ENCODE measurements around the gene DPH2.

The DPH2 gene, protein sequence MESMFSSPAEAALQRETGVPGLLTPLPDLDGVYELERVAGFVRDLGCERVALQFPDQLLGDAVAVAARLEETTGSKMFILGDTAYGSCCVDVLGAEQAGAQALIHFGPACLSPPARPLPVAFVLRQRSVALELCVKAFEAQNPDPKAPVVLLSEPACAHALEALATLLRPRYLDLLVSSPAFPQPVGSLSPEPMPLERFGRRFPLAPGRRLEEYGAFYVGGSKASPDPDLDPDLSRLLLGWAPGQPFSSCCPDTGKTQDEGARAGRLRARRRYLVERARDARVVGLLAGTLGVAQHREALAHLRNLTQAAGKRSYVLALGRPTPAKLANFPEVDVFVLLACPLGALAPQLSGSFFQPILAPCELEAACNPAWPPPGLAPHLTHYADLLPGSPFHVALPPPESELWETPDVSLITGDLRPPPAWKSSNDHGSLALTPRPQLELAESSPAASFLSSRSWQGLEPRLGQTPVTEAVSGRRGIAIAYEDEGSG

DNA sequence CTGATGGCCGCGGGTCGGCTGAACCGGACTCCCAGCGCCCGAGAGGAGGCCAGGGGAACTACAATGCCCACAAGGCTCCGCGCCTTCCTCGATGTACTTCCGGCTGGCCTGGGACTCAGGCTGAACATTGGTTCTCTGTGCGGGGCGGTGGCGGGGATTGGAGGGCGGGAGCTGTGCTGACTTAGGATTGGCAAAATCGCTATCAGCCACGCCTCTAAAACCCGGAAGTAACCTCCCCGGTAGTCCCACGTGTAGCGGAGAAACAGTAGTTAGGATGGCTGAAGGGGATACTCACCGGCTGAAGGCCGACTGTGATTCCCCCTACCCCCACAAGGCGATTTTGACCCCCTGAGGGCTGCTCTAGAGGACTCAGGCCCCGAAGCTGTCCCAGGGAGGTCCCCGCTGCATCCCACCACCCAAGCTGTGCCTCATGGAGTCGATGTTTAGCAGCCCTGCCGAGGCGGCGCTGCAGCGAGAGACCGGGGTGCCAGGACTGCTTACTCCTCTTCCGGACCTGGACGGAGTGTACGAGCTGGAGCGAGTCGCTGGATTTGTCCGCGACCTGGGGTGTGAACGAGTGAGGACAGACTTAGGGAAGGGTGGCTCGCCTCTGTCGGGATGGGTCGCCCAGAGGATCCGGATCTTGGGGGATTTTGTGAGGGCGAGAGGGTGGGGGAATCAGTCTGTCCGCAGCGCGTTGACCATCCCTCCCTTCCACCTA lies at the start of gene DPH2:
Gene DPH2, plus strand, starts transcription at position 265 of the 721 bp plus-strand sequence. Its CDS starts 166 bp downstream, at position 431.
- peaks cover 25% of the 10 kb centered on the region for H3K4me1 ChIP-seq (ENCODE audit: control insufficient read depth, low read length)
- H3K9me3 ChIP-seq (ENCODE audit: control insufficient read depth, insufficient read depth, low read length), result no peaks in the 10 kb centered on the region
- H3K4me3 ChIP-seq (ENCODE audit: low read length), result peak within 1 kb of the TSS; percentile 95
- peak within 1 kb of the TSS; percentile 89 for H3K4me2 ChIP-seq (ENCODE audit: low read length)
- H3K27ac ChIP-seq (ENCODE audit: low read depth, low read length), result no peak within 1 kb of the TSS
- H3F3A ChIP-seq (ENCODE audit: control insufficient read depth, insufficient read depth), result peaks cover 12% of the 10 kb centered on the region; the same call in 1 of the 2 replicates
- no peaks in the 10 kb centered on the region for H3K9me2 ChIP-seq (replicated peaks; ENCODE audit: control insufficient read depth, low read length)
- no peaks in the 10 kb centered on the region for H3K27me3 ChIP-seq (ENCODE audit: control insufficient read depth, low read length)
- TF ChIP-seq, protein P1, sequence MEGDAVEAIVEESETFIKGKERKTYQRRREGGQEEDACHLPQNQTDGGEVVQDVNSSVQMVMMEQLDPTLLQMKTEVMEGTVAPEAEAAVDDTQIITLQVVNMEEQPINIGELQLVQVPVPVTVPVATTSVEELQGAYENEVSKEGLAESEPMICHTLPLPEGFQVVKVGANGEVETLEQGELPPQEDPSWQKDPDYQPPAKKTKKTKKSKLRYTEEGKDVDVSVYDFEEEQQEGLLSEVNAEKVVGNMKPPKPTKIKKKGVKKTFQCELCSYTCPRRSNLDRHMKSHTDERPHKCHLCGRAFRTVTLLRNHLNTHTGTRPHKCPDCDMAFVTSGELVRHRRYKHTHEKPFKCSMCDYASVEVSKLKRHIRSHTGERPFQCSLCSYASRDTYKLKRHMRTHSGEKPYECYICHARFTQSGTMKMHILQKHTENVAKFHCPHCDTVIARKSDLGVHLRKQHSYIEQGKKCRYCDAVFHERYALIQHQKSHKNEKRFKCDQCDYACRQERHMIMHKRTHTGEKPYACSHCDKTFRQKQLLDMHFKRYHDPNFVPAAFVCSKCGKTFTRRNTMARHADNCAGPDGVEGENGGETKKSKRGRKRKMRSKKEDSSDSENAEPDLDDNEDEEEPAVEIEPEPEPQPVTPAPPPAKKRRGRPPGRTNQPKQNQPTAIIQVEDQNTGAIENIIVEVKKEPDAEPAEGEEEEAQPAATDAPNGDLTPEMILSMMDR (IDR thresholded peaks at IDR 0.05; ENCODE audit: low read depth, low read length, poor library complexity, severe bottlenecking), result peak; percentile 42
- no peak for TF ChIP-seq EZH2phosphoT487 (IDR thresholded peaks at IDR 0.05; ENCODE audit: borderline replicate concordance, low read length)
- no peaks in the 10 kb centered on the region for H4K20me1 ChIP-seq (ENCODE audit: control insufficient read depth, insufficient read depth, low read depth, low read length)
- H3K36me3 ChIP-seq (ENCODE audit: control insufficient read depth, low read length), result peaks cover 36% of the 10 kb centered on the region
- peaks cover 23% of the 10 kb centered on the region for H3K79me2 ChIP-seq (ENCODE audit: control insufficient read depth, low read length)

DNA sequence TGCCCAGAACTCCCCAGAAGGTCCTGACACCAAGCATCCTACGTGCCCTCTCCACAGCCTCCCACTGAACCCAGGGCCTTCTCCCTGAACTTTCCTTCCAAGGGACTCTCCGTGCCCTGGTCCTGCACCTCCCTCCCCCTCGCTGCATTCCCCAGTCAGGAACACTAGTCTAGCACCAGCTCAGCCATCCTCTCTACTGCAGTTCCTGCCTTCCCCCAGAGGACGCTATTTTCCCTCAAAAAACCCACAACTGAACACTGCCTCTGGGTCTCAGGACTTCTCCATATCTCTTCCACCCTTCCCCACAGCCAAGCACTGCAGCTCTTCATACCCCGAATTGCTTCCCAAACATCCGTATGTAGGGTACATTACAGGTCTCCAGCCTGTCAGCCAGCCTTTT lies 48.8 kb upstream of the DPH2 start:
- H3K4me2 ChIP-seq (ENCODE audit: low read length), result no peak overlapping the region
- TF ChIP-seq EZH2phosphoT487 (IDR thresholded peaks at IDR 0.05; ENCODE audit: borderline replicate concordance, low read length), result no peak
- TF ChIP-seq, protein P1 (IDR thresholded peaks at IDR 0.05; ENCODE audit: low read depth, low read length, poor library complexity, severe bottlenecking), result no peak
- no peaks in the 10 kb centered on the region for H3F3A ChIP-seq (ENCODE audit: control insufficient read depth, insufficient read depth)
- H3K9me2 ChIP-seq (replicated peaks; ENCODE audit: control insufficient read depth, low read length), result no peaks in the 10 kb centered on the region
- H3K36me3 ChIP-seq (ENCODE audit: control insufficient read depth, low read length), result no peaks in the 10 kb centered on the region
- H3K9me3 ChIP-seq (ENCODE audit: control insufficient read depth, insufficient read depth, low read length), result no peaks in the 10 kb centered on the region
- no peak overlapping the region for H3K4me3 ChIP-seq (ENCODE audit: low read length)
- no peaks in the 10 kb centered on the region for H3K27me3 ChIP-seq (ENCODE audit: control insufficient read depth, low read length)
- H3K79me2 ChIP-seq (ENCODE audit: control insufficient read depth, low read length), result no peaks in the 10 kb centered on the region
- H3K4me1 ChIP-seq (ENCODE audit: control insufficient read depth, low read length), result no peaks in the 10 kb centered on the region
- H3K27ac ChIP-seq (ENCODE audit: low read depth, low read length), result no peak overlapping the region
- no peaks in the 10 kb centered on the region for H4K20me1 ChIP-seq (ENCODE audit: control insufficient read depth, insufficient read depth, low read depth, low read length)

DNA sequence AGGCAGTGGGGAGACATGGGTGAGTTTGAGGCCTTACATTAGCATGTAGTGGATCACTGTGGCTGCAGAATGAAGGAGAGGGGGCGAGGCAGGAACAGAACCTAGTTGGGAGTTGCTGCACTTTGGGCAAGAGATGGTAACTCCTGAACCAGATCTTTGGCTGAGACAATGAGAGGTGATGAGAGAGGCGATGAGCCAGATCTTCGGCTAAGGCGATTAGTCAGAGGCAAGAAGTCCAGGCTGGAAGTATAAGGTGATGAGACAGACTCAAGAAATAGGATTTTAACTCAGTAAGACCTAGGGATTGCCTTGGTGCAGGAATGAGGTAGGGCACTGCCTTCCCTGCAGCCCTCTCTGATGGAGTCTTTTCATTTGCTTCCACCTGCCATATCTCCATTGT lies 45.3 kb upstream of the DPH2 start:
- no peak overlapping the region for H3K4me3 ChIP-seq (ENCODE audit: low read length)
- no peaks in the 10 kb centered on the region for H3F3A ChIP-seq (ENCODE audit: control insufficient read depth, insufficient read depth)
- no peaks in the 10 kb centered on the region for H3K9me2 ChIP-seq (replicated peaks; ENCODE audit: control insufficient read depth, low read length)
- H3K79me2 ChIP-seq (ENCODE audit: control insufficient read depth, low read length), result no peaks in the 10 kb centered on the region
- H3K4me1 ChIP-seq (ENCODE audit: control insufficient read depth, low read length), result no peaks in the 10 kb centered on the region
- H3K36me3 ChIP-seq (ENCODE audit: control insufficient read depth, low read length), result no peaks in the 10 kb centered on the region
- no peak overlapping the region for H3K27ac ChIP-seq (ENCODE audit: low read depth, low read length)
- H4K20me1 ChIP-seq (ENCODE audit: control insufficient read depth, insufficient read depth, low read depth, low read length), result no peaks in the 10 kb centered on the region
- no peaks in the 10 kb centered on the region for H3K27me3 ChIP-seq (ENCODE audit: control insufficient read depth, low read length)
- H3K4me2 ChIP-seq (ENCODE audit: low read length), result no peak overlapping the region
- no peaks in the 10 kb centered on the region for H3K9me3 ChIP-seq (ENCODE audit: control insufficient read depth, insufficient read depth, low read length)
- no peak for TF ChIP-seq EZH2phosphoT487 (IDR thresholded peaks at IDR 0.05; ENCODE audit: borderline replicate concordance, low read length)
- TF ChIP-seq, protein P1 (IDR thresholded peaks at IDR 0.05; ENCODE audit: low read depth, low read length, poor library complexity, severe bottlenecking), result no peak
